ENCODE data around the gene WFDC10B. TPM values are rescaled to one million over a fixed set of nuclear protein-coding genes. Genes with fewer than 3 reads are reported as not detected.
"Not testable (repeated sequence)": the region's sequence is repeated elsewhere in the genome, so short reads cannot be mapped to it uniquely, and the experiment has no call there.

Gene WFDC10B
- total RNA-seq, 1 donor from 2014 or later: not detected

GRCh38 chr20:45701873-45702272 lies 2.9 kb downstream of the WFDC10B start, which contains the start of gene WFDC13:
WFDC13 (plus strand) TSS chr20:45702038; CDS start chr20:45702124, 86 bp downstream.
- Mint-ChIP-seq H3K9me3 (peaks cover 6% of the 10 kb centered on the region), H3K27ac (ENCODE audit: unreplicated experiment) (no peak within 1 kb of the TSS), H3K27me3 (ENCODE audit: low read depth) (peaks cover 27% of the 10 kb centered on the region), H3K4me1 (no peaks in the 10 kb centered on the region), H3K36me3 (ENCODE audit: low read depth) (no peaks in the 10 kb centered on the region), H3K4me3 (no peak within 1 kb of the TSS)
- no peak for DNase-seq (ENCODE audit: low read depth, low spot score)
- TF ChIP-seq, protein P1, sequence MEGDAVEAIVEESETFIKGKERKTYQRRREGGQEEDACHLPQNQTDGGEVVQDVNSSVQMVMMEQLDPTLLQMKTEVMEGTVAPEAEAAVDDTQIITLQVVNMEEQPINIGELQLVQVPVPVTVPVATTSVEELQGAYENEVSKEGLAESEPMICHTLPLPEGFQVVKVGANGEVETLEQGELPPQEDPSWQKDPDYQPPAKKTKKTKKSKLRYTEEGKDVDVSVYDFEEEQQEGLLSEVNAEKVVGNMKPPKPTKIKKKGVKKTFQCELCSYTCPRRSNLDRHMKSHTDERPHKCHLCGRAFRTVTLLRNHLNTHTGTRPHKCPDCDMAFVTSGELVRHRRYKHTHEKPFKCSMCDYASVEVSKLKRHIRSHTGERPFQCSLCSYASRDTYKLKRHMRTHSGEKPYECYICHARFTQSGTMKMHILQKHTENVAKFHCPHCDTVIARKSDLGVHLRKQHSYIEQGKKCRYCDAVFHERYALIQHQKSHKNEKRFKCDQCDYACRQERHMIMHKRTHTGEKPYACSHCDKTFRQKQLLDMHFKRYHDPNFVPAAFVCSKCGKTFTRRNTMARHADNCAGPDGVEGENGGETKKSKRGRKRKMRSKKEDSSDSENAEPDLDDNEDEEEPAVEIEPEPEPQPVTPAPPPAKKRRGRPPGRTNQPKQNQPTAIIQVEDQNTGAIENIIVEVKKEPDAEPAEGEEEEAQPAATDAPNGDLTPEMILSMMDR (conservative IDR thresholded peaks at IDR 0.05): no peak

DNA sequence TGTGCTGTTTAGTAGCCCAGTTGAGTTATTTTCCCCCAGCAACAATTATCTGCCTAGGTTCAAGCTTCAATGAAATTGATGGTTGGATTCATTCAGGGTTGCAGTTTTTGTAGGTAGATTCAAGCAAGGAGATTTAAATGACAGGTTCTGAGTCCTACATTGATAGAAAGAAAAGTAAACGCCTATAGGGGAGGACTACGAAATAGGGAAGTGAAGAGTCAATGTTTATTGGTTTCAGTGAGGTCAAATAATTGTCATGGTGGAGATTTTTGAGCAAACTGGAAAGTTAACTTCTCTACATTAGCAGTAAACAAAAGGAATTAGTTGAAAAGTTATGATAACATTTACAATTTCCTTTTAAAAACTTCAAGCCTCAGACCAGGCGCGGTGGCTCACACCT lies 3.7 kb downstream of the WFDC10B start:
- H3K9me3 Mint-ChIP-seq: peaks cover 6% of the 10 kb centered on the region
- H3K4me3 Mint-ChIP-seq: no peak overlapping the region
- no peak for DNase-seq (ENCODE audit: low read depth, low spot score)
- H3K27ac Mint-ChIP-seq (ENCODE audit: unreplicated experiment): no peak overlapping the region
- H3K4me1 Mint-ChIP-seq: no peaks in the 10 kb centered on the region
- H3K27me3 Mint-ChIP-seq (ENCODE audit: low read depth): peaks cover 28% of the 10 kb centered on the region
- H3K36me3 Mint-ChIP-seq (ENCODE audit: low read depth): no peaks in the 10 kb centered on the region
- TF ChIP-seq, protein P1 (conservative IDR thresholded peaks at IDR 0.05): no peak

DNA sequence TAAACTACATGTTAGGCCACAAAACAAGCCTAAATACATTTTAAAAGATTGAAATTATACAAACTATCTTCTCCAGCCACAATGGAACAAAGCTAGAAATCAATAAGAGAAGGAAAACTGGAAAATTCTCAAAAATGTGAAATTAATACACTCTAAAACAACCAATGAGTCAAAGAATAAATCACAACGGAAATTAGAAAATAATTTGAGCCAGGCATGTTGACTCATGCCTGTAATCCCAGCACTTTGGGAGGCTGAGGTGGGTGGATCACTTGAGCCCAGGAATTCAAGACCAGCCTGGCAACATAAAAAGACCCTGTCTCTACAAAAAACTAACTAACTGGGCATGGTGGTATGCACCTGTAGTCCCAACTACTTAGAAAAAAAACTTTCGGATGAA lies 9.3 kb downstream of the WFDC10B start:
- Mint-ChIP-seq H3K27me3 (ENCODE audit: low read depth) (peaks cover 17% of the 10 kb centered on the region), H3K9me3 (peaks cover 8% of the 10 kb centered on the region), H3K4me1 (no peaks in the 10 kb centered on the region), H3K4me3 (no peak overlapping the region), H3K36me3 (ENCODE audit: low read depth) (no peaks in the 10 kb centered on the region), H3K27ac (ENCODE audit: unreplicated experiment) (no peak overlapping the region)
- no peak for DNase-seq (ENCODE audit: low read depth, low spot score)
- TF ChIP-seq, protein P1 (conservative IDR thresholded peaks at IDR 0.05): no peak

DNA sequence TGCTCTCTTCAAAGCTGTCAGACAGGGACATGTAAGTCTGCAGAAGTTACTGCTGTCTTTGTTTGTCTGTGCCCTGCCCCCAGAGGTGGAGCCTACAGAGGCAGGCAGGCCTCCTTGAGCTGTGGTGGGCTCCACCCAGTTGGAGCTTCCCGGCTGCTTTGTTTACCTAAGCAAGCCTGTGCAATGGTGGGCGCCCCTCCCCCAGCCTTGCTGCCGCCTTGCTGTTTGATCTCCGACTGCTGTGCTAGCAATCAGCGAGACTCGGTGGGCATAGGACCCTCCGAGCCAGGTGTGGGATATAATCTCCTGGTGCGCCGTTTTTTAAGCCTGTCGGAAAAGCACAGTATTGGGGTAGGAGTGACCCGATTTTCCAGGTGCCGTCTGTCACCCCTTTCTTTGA lies 11.5 kb downstream of the WFDC10B start:
- H3K9me3 Mint-ChIP-seq; H3K27ac Mint-ChIP-seq (ENCODE audit: unreplicated experiment); H3K4me1 Mint-ChIP-seq; DNase-seq (ENCODE audit: low read depth, low spot score); H3K4me3 Mint-ChIP-seq; H3K36me3 Mint-ChIP-seq (ENCODE audit: low read depth): not testable (repeated sequence)
- peaks cover 17% of the 10 kb centered on the region for H3K27me3 Mint-ChIP-seq (ENCODE audit: low read depth)

- H3K36me3 Mint-ChIP-seq (ENCODE audit: low read depth): no peaks in the 10 kb centered on the region
- H3K27ac Mint-ChIP-seq (ENCODE audit: unreplicated experiment): no peak overlapping the region
- no peaks in the 10 kb centered on the region for H3K4me1 Mint-ChIP-seq
- H3K9me3 Mint-ChIP-seq: peaks cover 5% of the 10 kb centered on the region
- H3K4me3 Mint-ChIP-seq: no peak overlapping the region
- peaks cover 26% of the 10 kb centered on the region for H3K27me3 Mint-ChIP-seq (ENCODE audit: low read depth)
- no peak for DNase-seq (ENCODE audit: low read depth, low spot score)
- TF ChIP-seq, protein P1 (conservative IDR thresholded peaks at IDR 0.05): peak; percentile 35
These were observed 18.9 kb downstream of the WFDC10B start for GRCh38 chr20:45685896-45686295.

GRCh38 chr20:45679650-45680049 lies 25.2 kb downstream of the WFDC10B start:
- H3K36me3 Mint-ChIP-seq (ENCODE audit: low read depth): peaks cover 4% of the 10 kb centered on the region
- H3K4me1 Mint-ChIP-seq: no peaks in the 10 kb centered on the region
- DNase-seq (ENCODE audit: low read depth, low spot score): no peak
- TF ChIP-seq, protein P1 (conservative IDR thresholded peaks at IDR 0.05): no peak
- no peak overlapping the region for H3K27ac Mint-ChIP-seq (ENCODE audit: unreplicated experiment)
- H3K4me3 Mint-ChIP-seq: no peak overlapping the region
- peaks cover 14% of the 10 kb centered on the region for H3K9me3 Mint-ChIP-seq
- H3K27me3 Mint-ChIP-seq (ENCODE audit: low read depth): peaks cover 28% of the 10 kb centered on the region
